Large intestine (tissue), 3 donors: ENCODE data around the gene TMEM131L. TPM values are rescaled to one million over a fixed set of nuclear protein-coding genes. Genes with fewer than 3 reads are reported as not detected.

Source experiments
- DNase-seq, 2 donors: peaks; one replicate each; pipeline versions ENCODE4 v3.0.0 to v3.0.0-alpha.2; 2013
- H3K27ac ChIP-seq: one replicate; pipeline ENCODE4 v1.5.1; 2013; ENCODE audit warnings: low read length
- H3K27me3 ChIP-seq: 2 replicates; pipeline ENCODE4 v1.6.1; 2013; ENCODE audit warnings: low read length; ENCODE audit not compliant: control insufficient read depth, insufficient read depth
- H3K36me3 ChIP-seq: 2 replicates; pipeline ENCODE4 v1.6.1; 2013; ENCODE audit warnings: low read length; ENCODE audit not compliant: control insufficient read depth, insufficient read depth
- H3K4me1 ChIP-seq: one replicate; pipeline ENCODE4 v1.6.1; 2013; ENCODE audit warnings: low read length; ENCODE audit not compliant: control insufficient read depth, insufficient read depth
- H3K4me3 ChIP-seq: one replicate; pipeline ENCODE4 v1.5.1; 2013; ENCODE audit warnings: low read length
- H3K9me3 ChIP-seq: one replicate; pipeline ENCODE4 v1.6.1; 2013; ENCODE audit warnings: mild to moderate bottlenecking, low read depth, low read length, moderate library complexity; ENCODE audit not compliant: control insufficient read depth
- WGBS: methylation state at CpG from one replicate; pipeline ENCODE4 v1.1.5; 2013; ENCODE audit warnings: low lambda C conversion rate; ENCODE audit not compliant: insufficient coverage; 5-methylcytosine and 5-hydroxymethylcytosine counted together
- polyA plus RNA-seq: library from polyadenylated mRNA; unstranded; fragments of 120-200 nt; gene quantifications from one replicate; pipeline ENCODE4 v1.2.1, GENCODE V29; 2013

The TMEM131L gene
- polyA plus RNA-seq, 1 donor, result 10.8 TPM

- H3K4me3 ChIP-seq, result no peak overlapping the region
- no peak overlapping the region for H3K27ac ChIP-seq
- 80% methylated on average over 1 of the region's 4 CpGs for WGBS
- H3K4me1 ChIP-seq, result no peaks in the 10 kb centered on the region
- no peaks in the 10 kb centered on the region for H3K36me3 ChIP-seq
- no peak for DNase-seq
- H3K27me3 ChIP-seq, result no peaks in the 10 kb centered on the region
- H3K9me3 ChIP-seq, result no peaks in the 10 kb centered on the region
These were observed 181.8 kb downstream of the TMEM131L start for GRCh38 chr4:153647975-153648374.

DNA sequence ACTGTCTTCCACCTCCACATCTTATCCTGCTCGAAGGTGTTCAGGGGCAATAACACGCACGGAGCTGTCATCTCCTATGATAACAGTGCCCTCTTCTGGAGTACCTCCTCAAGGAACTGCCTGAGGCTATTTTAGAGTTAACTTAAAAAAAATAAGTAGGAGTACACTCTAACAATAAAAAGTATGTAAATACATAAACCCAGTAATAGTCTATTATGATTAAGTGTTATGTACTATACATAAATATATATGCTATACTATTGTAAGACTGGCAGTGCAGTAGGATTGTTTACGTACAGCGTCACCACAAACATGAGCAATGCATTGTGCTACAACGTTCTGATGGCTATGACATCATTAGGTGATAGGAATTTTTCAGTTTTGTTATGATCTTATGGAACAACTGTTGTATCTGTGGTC lies 183.4 kb downstream of the TMEM131L start:
- no peaks in the 10 kb centered on the region for H3K9me3 ChIP-seq
- no peaks in the 10 kb centered on the region for H3K27me3 ChIP-seq
- no CpG with 5 or more reads among the region's 6 CpGs for WGBS
- H3K4me3 ChIP-seq, result no peak overlapping the region
- no peak overlapping the region for H3K27ac ChIP-seq
- no peaks in the 10 kb centered on the region for H3K4me1 ChIP-seq
- no peaks in the 10 kb centered on the region for H3K36me3 ChIP-seq
- DNase-seq, result no peak

- no peak for DNase-seq
- no CpG with 5 or more reads among the region's 3 CpGs for WGBS
- H3K9me3 ChIP-seq, result no peaks in the 10 kb centered on the region
- H3K4me1 ChIP-seq, result no peaks in the 10 kb centered on the region
- no peaks in the 10 kb centered on the region for H3K36me3 ChIP-seq
- H3K4me3 ChIP-seq, result no peak overlapping the region
- no peaks in the 10 kb centered on the region for H3K27me3 ChIP-seq
- H3K27ac ChIP-seq, result no peak overlapping the region
These were observed 185.0 kb downstream of the TMEM131L start for GRCh38 chr4:153651116-153651515.

- Histone ChIP-seq H3K36me3 (no peaks in the 10 kb centered on the region), H3K4me1 (no peaks in the 10 kb centered on the region), H3K4me3 (no peak overlapping the region), H3K27me3 (no peaks in the 10 kb centered on the region), H3K27ac (no peak overlapping the region), H3K9me3 (no peaks in the 10 kb centered on the region)
- no CpG with 5 or more reads among the region's 5 CpGs for WGBS
- DNase-seq, result no peak
These were observed 185.4 kb downstream of the TMEM131L start for GRCh38 chr4:153651587-153651986.

GRCh38 chr4:153652051-153652784 lies 186.1 kb downstream of the TMEM131L start:
- Histone ChIP-seq H3K27ac (no peak overlapping the region), H3K27me3 (no peaks in the 10 kb centered on the region), H3K4me1 (no peaks in the 10 kb centered on the region), H3K36me3 (no peaks in the 10 kb centered on the region), H3K4me3 (no peak overlapping the region), H3K9me3 (no peaks in the 10 kb centered on the region)
- WGBS, result no CpG with 5 or more reads among the region's 11 CpGs
- DNase-seq, result no peak

- Histone ChIP-seq H3K27me3 (no peaks in the 10 kb centered on the region), H3K27ac (no peak overlapping the region), H3K36me3 (no peaks in the 10 kb centered on the region), H3K4me1 (no peaks in the 10 kb centered on the region), H3K4me3 (no peak overlapping the region), H3K9me3 (no peaks in the 10 kb centered on the region)
- DNase-seq, result no peak
- WGBS, result no CpG with 5 or more reads among the region's 4 CpGs
These were observed 188.9 kb downstream of the TMEM131L start for GRCh38 chr4:153655002-153655541.

DNA sequence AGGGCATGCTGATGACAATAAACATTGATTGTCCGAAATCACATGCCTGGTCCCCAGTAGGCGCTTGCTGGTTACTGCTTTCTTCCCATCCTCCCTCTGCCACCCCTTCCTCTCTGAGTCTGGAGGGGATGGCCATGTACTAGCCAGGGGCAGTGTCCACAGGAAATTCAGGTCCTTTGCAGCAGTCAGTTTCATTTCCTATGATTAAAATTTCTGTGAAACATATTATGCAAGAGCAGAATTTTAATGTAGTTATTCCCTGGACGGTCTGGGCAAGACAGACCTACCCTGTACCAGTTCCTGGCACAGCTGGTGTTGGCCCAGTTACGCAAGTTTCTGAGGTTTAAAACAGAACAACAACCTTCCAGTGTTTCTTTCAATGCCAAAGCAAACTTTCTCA lies 189.8 kb downstream of the TMEM131L start:
- no peaks in the 10 kb centered on the region for H3K4me1 ChIP-seq
- no peak for DNase-seq
- H3K27me3 ChIP-seq, result no peaks in the 10 kb centered on the region
- no peaks in the 10 kb centered on the region for H3K36me3 ChIP-seq
- no peak overlapping the region for H3K27ac ChIP-seq
- 100% methylated on average over 1 of the region's 4 CpGs for WGBS
- H3K9me3 ChIP-seq, result no peaks in the 10 kb centered on the region
- H3K4me3 ChIP-seq, result no peak overlapping the region

GRCh38 chr4:153661215-153661822 lies 195.2 kb downstream of the TMEM131L start:
- no peaks in the 10 kb centered on the region for H3K27me3 ChIP-seq
- H3K36me3 ChIP-seq, result no peaks in the 10 kb centered on the region
- no peak for DNase-seq
- no peak overlapping the region for H3K27ac ChIP-seq
- no peak overlapping the region for H3K4me3 ChIP-seq
- H3K4me1 ChIP-seq, result peaks cover 3% of the 10 kb centered on the region
- H3K9me3 ChIP-seq, result peaks cover 11% of the 10 kb centered on the region
- WGBS, result 100% methylated on average over 3 of the region's 6 CpGs

DNA sequence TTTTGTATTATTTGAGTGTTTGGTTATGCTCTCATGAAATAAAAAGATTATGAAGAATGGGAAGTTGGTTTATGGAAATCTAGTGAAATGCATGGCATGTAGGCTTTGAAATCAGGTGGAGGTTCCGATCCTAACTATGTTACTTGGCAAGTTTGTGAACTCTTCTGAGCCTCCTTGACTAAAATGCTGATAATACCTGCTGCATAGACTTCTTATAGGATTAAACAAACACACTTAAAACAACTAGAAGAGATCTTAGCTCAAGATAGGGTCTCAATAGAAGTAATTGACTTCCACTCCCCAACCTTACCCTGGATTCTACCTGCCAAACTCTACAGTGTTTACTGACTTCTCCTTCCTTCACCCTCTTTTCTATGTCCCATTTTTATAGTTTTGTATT lies 195.7 kb downstream of the TMEM131L start:
- Histone ChIP-seq H3K27me3 (no peaks in the 10 kb centered on the region), H3K4me1 (peaks cover 3% of the 10 kb centered on the region), H3K36me3 (no peaks in the 10 kb centered on the region), H3K9me3 (peaks cover 11% of the 10 kb centered on the region), H3K27ac (no peak overlapping the region), H3K4me3 (no peak overlapping the region)
- DNase-seq, result no peak
- WGBS, result no CpG with 5 or more reads among the region's 1 CpG

- DNase-seq, result no peak
- Histone ChIP-seq H3K4me1 (peaks cover 3% of the 10 kb centered on the region), H3K4me3 (no peak overlapping the region), H3K9me3 (peaks cover 11% of the 10 kb centered on the region), H3K27me3 (no peaks in the 10 kb centered on the region), H3K36me3 (no peaks in the 10 kb centered on the region), H3K27ac (no peak overlapping the region)
- WGBS, result no CpG with 5 or more reads among the region's 1 CpG
These were observed 197.5 kb downstream of the TMEM131L start for GRCh38 chr4:153663667-153664066.
